ENCODE measurements around the gene ONECUT3.

DNA sequence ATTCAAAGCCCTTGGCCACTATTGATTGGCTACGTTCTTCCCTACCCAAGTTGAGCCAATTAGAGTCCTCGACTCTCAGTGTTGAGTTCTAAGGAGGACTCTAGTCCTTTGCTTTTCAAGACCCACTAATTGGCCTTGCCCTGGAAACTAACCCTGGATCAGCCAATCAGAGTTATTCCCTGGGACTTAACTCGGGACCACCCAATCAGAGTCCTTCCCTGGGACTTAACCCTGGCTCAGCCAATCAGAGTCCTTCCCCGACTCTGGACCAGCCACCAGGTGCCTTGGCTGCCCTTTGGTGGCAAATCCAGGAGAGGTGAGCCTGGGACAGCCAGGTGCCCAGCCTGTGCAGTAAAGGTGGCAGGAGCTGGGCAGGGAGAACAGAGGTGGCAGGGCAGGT is 30.0 kb downstream of the ONECUT3 start:
- TF ChIP-seq, protein P1, sequence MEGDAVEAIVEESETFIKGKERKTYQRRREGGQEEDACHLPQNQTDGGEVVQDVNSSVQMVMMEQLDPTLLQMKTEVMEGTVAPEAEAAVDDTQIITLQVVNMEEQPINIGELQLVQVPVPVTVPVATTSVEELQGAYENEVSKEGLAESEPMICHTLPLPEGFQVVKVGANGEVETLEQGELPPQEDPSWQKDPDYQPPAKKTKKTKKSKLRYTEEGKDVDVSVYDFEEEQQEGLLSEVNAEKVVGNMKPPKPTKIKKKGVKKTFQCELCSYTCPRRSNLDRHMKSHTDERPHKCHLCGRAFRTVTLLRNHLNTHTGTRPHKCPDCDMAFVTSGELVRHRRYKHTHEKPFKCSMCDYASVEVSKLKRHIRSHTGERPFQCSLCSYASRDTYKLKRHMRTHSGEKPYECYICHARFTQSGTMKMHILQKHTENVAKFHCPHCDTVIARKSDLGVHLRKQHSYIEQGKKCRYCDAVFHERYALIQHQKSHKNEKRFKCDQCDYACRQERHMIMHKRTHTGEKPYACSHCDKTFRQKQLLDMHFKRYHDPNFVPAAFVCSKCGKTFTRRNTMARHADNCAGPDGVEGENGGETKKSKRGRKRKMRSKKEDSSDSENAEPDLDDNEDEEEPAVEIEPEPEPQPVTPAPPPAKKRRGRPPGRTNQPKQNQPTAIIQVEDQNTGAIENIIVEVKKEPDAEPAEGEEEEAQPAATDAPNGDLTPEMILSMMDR (IDR thresholded peaks at IDR 0.05): no peak
- TF ChIP-seq POLR2AphosphoS5 (IDR thresholded peaks at IDR 0.05): no peak
- no peak for TF ChIP-seq POLR2A (IDR thresholded peaks at IDR 0.05)
